H9 (cell line): ENCODE measurements around the gene CLDN16. TPM values are rescaled to one million over a fixed set of nuclear protein-coding genes. Genes with fewer than 3 reads are reported as not detected.

Experiments used
- DNase-seq: peaks from one replicate; pipeline ENCODE4 v3.0.0-alpha.2; 2017
- H2AFZ ChIP-seq: one replicate; pipeline ENCODE4 v1.6.1; 2013; ENCODE audit warnings: mild to moderate bottlenecking, low read length, control low read depth, moderate library complexity
- H2AK5ac ChIP-seq: 2 replicates; pipeline ENCODE4 v1.6.1; 2013; ENCODE audit warnings: low read length, control low read depth, mixed read lengths; ENCODE audit not compliant: insufficient read length
- H2BK120ac ChIP-seq: one replicate; pipeline ENCODE4 v1.6.1; 2013; ENCODE audit warnings: low read depth, mild to moderate bottlenecking, low read length, control low read depth, inconsistent platforms; ENCODE audit not compliant: poor library complexity, severe bottlenecking
- H2BK12ac ChIP-seq: 2 replicates; pipeline ENCODE4 v1.6.1; 2013; ENCODE audit warnings: low read length, control low read depth, mixed read lengths, low read depth; ENCODE audit not compliant: insufficient read length
- H2BK15ac ChIP-seq: 2 replicates; pipeline ENCODE4 v1.6.1; 2013; ENCODE audit warnings: low read depth, low read length, control low read depth
- H2BK20ac ChIP-seq: one replicate; pipeline ENCODE4 v1.6.1; 2013; ENCODE audit warnings: low read depth, mild to moderate bottlenecking, low read length, control low read depth, inconsistent platforms; ENCODE audit not compliant: poor library complexity, severe bottlenecking
- H2BK5ac ChIP-seq: 2 replicates; pipeline ENCODE4 v1.6.1; 2013; ENCODE audit warnings: low read length, control low read depth, mixed read lengths; ENCODE audit not compliant: insufficient read length
- H3K14ac ChIP-seq: 2 replicates; pipeline ENCODE4 v1.6.1; 2013; ENCODE audit warnings: low read length, control low read depth; ENCODE audit not compliant: insufficient read depth
- H3K18ac ChIP-seq: 2 replicates; pipeline ENCODE4 v1.6.1; 2013; ENCODE audit warnings: low read depth, mild to moderate bottlenecking, mixed read lengths, low read length, control low read depth; ENCODE audit not compliant: insufficient read length
- H3K23ac ChIP-seq: 2 replicates; pipeline ENCODE4 v1.6.1; 2013; ENCODE audit warnings: low read length, control low read depth, mixed read lengths, low read depth; ENCODE audit not compliant: insufficient read length
- H3K23me2 ChIP-seq: 2 replicates; pipeline ENCODE4 v1.6.1; 2013; ENCODE audit warnings: low read depth, mild to moderate bottlenecking, mixed read lengths, low read length, control low read depth; ENCODE audit not compliant: insufficient read length, poor library complexity, severe bottlenecking
- H3K27ac ChIP-seq: 2 replicates; pipeline ENCODE4 v1.5.1; 2013; ENCODE audit warnings: low read length, control low read depth, mixed read lengths, low read depth; ENCODE audit not compliant: insufficient read length
- H3K27me3 ChIP-seq: 2 replicates; pipeline ENCODE4 v1.6.1; 2013; ENCODE audit warnings: low read length, control low read depth, inconsistent platforms; ENCODE audit not compliant: insufficient read depth
- H3K4ac ChIP-seq: 2 replicates; pipeline ENCODE4 v1.6.1; 2013; ENCODE audit warnings: low read depth, mild to moderate bottlenecking, control low read depth, inconsistent platforms, low read length, moderate library complexity
- H3K4me1 ChIP-seq: 2 replicates; pipeline ENCODE4 v1.6.1; 2013; ENCODE audit warnings: low read length, control low read depth, inconsistent platforms; ENCODE audit not compliant: insufficient read depth
- H3K4me2 ChIP-seq: 2 replicates; pipeline ENCODE4 v1.6.1; 2013; ENCODE audit warnings: low read length, control low read depth, mixed read lengths; ENCODE audit not compliant: insufficient read length, insufficient read depth
- H3K56ac ChIP-seq: 2 replicates; pipeline ENCODE4 v1.6.1; 2013; ENCODE audit warnings: low read depth, mild to moderate bottlenecking, mixed read lengths, low read length, control low read depth; ENCODE audit not compliant: insufficient read length
- H3K79me1 ChIP-seq: 2 replicates; pipeline ENCODE4 v1.6.1; 2013; ENCODE audit warnings: low read depth, mild to moderate bottlenecking, moderate library complexity, low read length, control low read depth, inconsistent platforms; ENCODE audit not compliant: insufficient read depth, poor library complexity, severe bottlenecking
- H3K79me2 ChIP-seq: 2 replicates; pipeline ENCODE4 v1.6.1; 2013; ENCODE audit warnings: low read length, control low read depth, inconsistent platforms; ENCODE audit not compliant: insufficient read depth
- H3K9ac ChIP-seq: 2 replicates; pipeline ENCODE4 v1.6.1; 2013; ENCODE audit warnings: low read length, control low read depth, mixed read lengths; ENCODE audit not compliant: insufficient read length; ENCODE audit errors: extremely low read depth
- H3K9me3 ChIP-seq: one replicate; pipeline ENCODE4 v1.6.1; 2013; ENCODE audit warnings: low read depth, low read length, inconsistent platforms; ENCODE audit not compliant: control insufficient read depth
- H3T11ph ChIP-seq: one replicate; pipeline ENCODE4 v1.6.1; 2013; ENCODE audit warnings: mild to moderate bottlenecking, low read length, control low read depth, inconsistent platforms
- H4K20me1 ChIP-seq: one replicate; pipeline ENCODE4 v1.6.1; 2013; ENCODE audit not compliant: control insufficient read depth, insufficient read length, insufficient read depth
- H4K5ac ChIP-seq: 2 replicates; pipeline ENCODE4 v1.6.1; 2013; ENCODE audit warnings: low read depth, mild to moderate bottlenecking, mixed read lengths, low read length, control low read depth; ENCODE audit not compliant: insufficient read length
- H4K8ac ChIP-seq: replicated peaks from 2 replicates; pipeline ENCODE4 v1.6.1; 2013; ENCODE audit warnings: low read length, control low read depth, mixed read lengths, low read depth; ENCODE audit not compliant: insufficient read length
- H4K91ac ChIP-seq: 2 replicates; pipeline ENCODE4 v1.6.1; 2013; ENCODE audit warnings: low read depth, mild to moderate bottlenecking, moderate library complexity, mixed read lengths, low read length, control low read depth; ENCODE audit not compliant: insufficient read length
- H3K27ac Mint-ChIP-seq, 3 experiments: 2 replicates in 2 of 3; 3 replicates in 1 of 3; pipeline ENCODE4 v1.8.0; 2020 to 2021; ENCODE audit warnings: mixed read lengths in 3 of 3, mild to moderate bottlenecking in 1 of 3, moderate library complexity in 1 of 3
- H3K27me3 Mint-ChIP-seq: 2 replicates; pipeline ENCODE4 v1.8.0; 2021; ENCODE audit warnings: low read depth, mild to moderate bottlenecking, moderate library complexity, mixed read lengths
- H3K36me3 Mint-ChIP-seq, 3 experiments: 2 replicates in 2 of 3; 3 replicates in 1 of 3; pipeline ENCODE4 v1.8.0; 2020 to 2021; ENCODE audit warnings: low read depth in 3 of 3, mixed read lengths in 3 of 3; ENCODE audit not compliant: insufficient read depth in 1 of 3
- H3K4me1 Mint-ChIP-seq, 2 experiments: 2 replicates each; pipeline ENCODE4 v1.8.0; 2020; ENCODE audit warnings: mixed read lengths in 2 of 2
- H3K4me3 Mint-ChIP-seq, 2 experiments: 2 replicates in 1 of 2; 3 replicates in 1 of 2; pipeline ENCODE4 v1.8.0; 2020 to 2021; ENCODE audit warnings: mild to moderate bottlenecking in 2 of 2, mixed read lengths in 2 of 2, moderate library complexity in 1 of 2
- H3K9me3 Mint-ChIP-seq, 2 experiments: 2 replicates in 1 of 2; 3 replicates in 1 of 2; pipeline ENCODE4 v1.8.0; 2020; ENCODE audit warnings: mild to moderate bottlenecking in 2 of 2, mixed read lengths in 2 of 2, moderate library complexity in 1 of 2
- WGBS: extraction: QIAGEN DNeasy Blood & Tissue Kit; methylation state at CpG from one replicate; pipeline ENCODE4 v1.1.7; 2013; ENCODE audit warnings: missing lambda C conversion rate, low lambda C conversion rate, mixed read lengths; ENCODE audit not compliant: insufficient read length; ENCODE audit errors: extremely low coverage; 5-methylcytosine and 5-hydroxymethylcytosine counted together
- total RNA-seq: library from RNA; stranded (reverse); gene quantifications from 2 replicates; pipeline ENCODE4 v1.2.1, GENCODE V29; 2021
- TF ChIP-seq, protein P1 (sequence below): fragments of 200-600 bp; sonication (generic); conservative IDR thresholded peaks from 3 replicates; pipeline ENCODE4 v1.8.0; 2021; ENCODE audit warnings: antibody characterized with exemption, mild to moderate bottlenecking

CLDN16 gene
- total RNA-seq, 1 experiment from 2014 or later = not detected

DNA sequence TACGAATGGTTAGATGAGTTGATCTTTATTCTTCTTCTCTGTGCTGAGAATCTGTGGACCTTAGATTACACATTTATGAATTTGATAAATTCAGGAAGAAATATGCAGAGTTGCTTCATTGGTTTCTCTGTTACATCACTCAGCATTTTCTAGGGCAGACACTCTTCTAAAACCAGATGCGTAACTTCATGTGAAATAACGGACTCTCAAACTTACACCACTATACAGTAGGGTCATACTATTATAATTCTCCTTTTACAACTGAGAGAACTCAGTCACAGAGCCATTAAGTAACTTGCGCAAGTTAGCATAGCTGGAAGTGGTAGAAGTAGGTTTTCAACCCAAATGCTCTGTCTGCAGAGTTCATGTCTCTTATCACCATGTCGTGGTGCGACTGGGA is 56.0 kb downstream of the CLDN16 start:
- Histone ChIP-seq H2BK20ac (no peak overlapping the region), H3K79me1 (no peaks in the 10 kb centered on the region), H3K23me2 (no peaks in the 10 kb centered on the region), H2AFZ (no peak overlapping the region), H2BK12ac (no peak overlapping the region), H3K4me1 (no peaks in the 10 kb centered on the region), H4K5ac (no peak overlapping the region), H3K56ac (no peak overlapping the region), H3K18ac (no peak overlapping the region), H4K8ac (no peak overlapping the region), H3K23ac (no peak overlapping the region), H4K91ac (no peak overlapping the region), H3K27ac (no peak overlapping the region), H2BK15ac (no peak overlapping the region), H3K4me2 (no peak overlapping the region), H2AK5ac (no peak overlapping the region), H3K9me3 (no peaks in the 10 kb centered on the region), H3K79me2 (no peaks in the 10 kb centered on the region), H3K14ac (no peak overlapping the region), H3T11ph (no peak overlapping the region), H3K4ac (no peak overlapping the region), H2BK5ac (no peak overlapping the region), H4K20me1 (no peaks in the 10 kb centered on the region), H3K27me3 (no peaks in the 10 kb centered on the region), H3K9ac (no peak overlapping the region), H2BK120ac (no peak overlapping the region)
- no CpG with 5 or more reads among the region's 6 CpGs for WGBS
- H3K27me3 Mint-ChIP-seq = no peaks in the 10 kb centered on the region; the same call in 1 of the 2 replicates
- H3K9me3 Mint-ChIP-seq = no peaks in the 10 kb centered on the region
- H3K36me3 Mint-ChIP-seq = no peaks in the 10 kb centered on the region
- DNase-seq = no peak
- TF ChIP-seq, protein P1, sequence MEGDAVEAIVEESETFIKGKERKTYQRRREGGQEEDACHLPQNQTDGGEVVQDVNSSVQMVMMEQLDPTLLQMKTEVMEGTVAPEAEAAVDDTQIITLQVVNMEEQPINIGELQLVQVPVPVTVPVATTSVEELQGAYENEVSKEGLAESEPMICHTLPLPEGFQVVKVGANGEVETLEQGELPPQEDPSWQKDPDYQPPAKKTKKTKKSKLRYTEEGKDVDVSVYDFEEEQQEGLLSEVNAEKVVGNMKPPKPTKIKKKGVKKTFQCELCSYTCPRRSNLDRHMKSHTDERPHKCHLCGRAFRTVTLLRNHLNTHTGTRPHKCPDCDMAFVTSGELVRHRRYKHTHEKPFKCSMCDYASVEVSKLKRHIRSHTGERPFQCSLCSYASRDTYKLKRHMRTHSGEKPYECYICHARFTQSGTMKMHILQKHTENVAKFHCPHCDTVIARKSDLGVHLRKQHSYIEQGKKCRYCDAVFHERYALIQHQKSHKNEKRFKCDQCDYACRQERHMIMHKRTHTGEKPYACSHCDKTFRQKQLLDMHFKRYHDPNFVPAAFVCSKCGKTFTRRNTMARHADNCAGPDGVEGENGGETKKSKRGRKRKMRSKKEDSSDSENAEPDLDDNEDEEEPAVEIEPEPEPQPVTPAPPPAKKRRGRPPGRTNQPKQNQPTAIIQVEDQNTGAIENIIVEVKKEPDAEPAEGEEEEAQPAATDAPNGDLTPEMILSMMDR = no peak
- no peak overlapping the region for H3K27ac Mint-ChIP-seq
- H3K4me3 Mint-ChIP-seq = no peak overlapping the region
- no peaks in the 10 kb centered on the region for H3K4me1 Mint-ChIP-seq
